Measurements from ENCODE around the gene SLC33A1.
"Not testable (repeated sequence)": the region's sequence is repeated elsewhere in the genome, so short reads cannot be mapped to it uniquely, and the experiment has no call there.

SLC33A1 gene

GRCh38 chr3:155854141-155854940 is at the start of gene SLC33A1:
Gene SLC33A1, minus strand, starts transcription at chr3:155854427. Its CDS starts 430 bp downstream, at chr3:155853997.
- DNase-seq (ENCODE audit: low read depth, low spot score) = peak; percentile 99

- no peak for DNase-seq (ENCODE audit: low read depth, low spot score)
Measured at GRCh38 chr3:155895379-155895900, 41.2 kb upstream of the SLC33A1 start.

- DNase-seq (ENCODE audit: low read depth, low spot score) = no peak
Measured at GRCh38 chr3:155891321-155891720, 37.1 kb upstream of the SLC33A1 start.

GRCh38 chr3:155890671-155891190 is 36.5 kb upstream of the SLC33A1 start:
- DNase-seq (ENCODE audit: low read depth, low spot score) = no peak

GRCh38 chr3:155889952-155890351 is 35.7 kb upstream of the SLC33A1 start:
- DNase-seq (ENCODE audit: low read depth, low spot score) = no peak

GRCh38 chr3:155889212-155889611 is 35.0 kb upstream of the SLC33A1 start:
- DNase-seq (ENCODE audit: low read depth, low spot score) = no peak

GRCh38 chr3:155886915-155887314 is 32.7 kb upstream of the SLC33A1 start:
- DNase-seq (ENCODE audit: low read depth, low spot score) = no peak

GRCh38 chr3:155886348-155886747 is 32.1 kb upstream of the SLC33A1 start:
- not testable (repeated sequence) for DNase-seq (ENCODE audit: low read depth, low spot score)

- DNase-seq (ENCODE audit: low read depth, low spot score) = no peak
Measured at GRCh38 chr3:155885292-155885691, 31.1 kb upstream of the SLC33A1 start.

- no peak for DNase-seq (ENCODE audit: low read depth, low spot score)
Measured at GRCh38 chr3:155884292-155884691, 30.1 kb upstream of the SLC33A1 start.

GRCh38 chr3:155880286-155880685 is 26.1 kb upstream of the SLC33A1 start:
- DNase-seq (ENCODE audit: low read depth, low spot score) = no peak

- DNase-seq (ENCODE audit: low read depth, low spot score) = no peak
Measured at GRCh38 chr3:155876503-155876902, 22.3 kb upstream of the SLC33A1 start.

GRCh38 chr3:155876037-155876436 is 21.8 kb upstream of the SLC33A1 start:
- DNase-seq (ENCODE audit: low read depth, low spot score) = no peak

- DNase-seq (ENCODE audit: low read depth, low spot score) = no peak
Measured at GRCh38 chr3:155872904-155873646, 18.8 kb upstream of the SLC33A1 start.

- DNase-seq (ENCODE audit: low read depth, low spot score) = no peak
Measured at GRCh38 chr3:155871746-155872158, 17.5 kb upstream of the SLC33A1 start.

- DNase-seq (ENCODE audit: low read depth, low spot score) = no peak
Measured at GRCh38 chr3:155870945-155871745, 16.9 kb upstream of the SLC33A1 start.

- DNase-seq (ENCODE audit: low read depth, low spot score) = peak; percentile 79
Measured at GRCh38 chr3:155870133-155870944, 16.1 kb upstream of the SLC33A1 start, which contains the start of gene GMPS. Gene GMPS, plus strand, starts transcription at chr3:155870650. Its CDS starts 221 bp downstream, at chr3:155870871.

GRCh38 chr3:155869691-155870090 is 15.5 kb upstream of the SLC33A1 start:
- no peak for DNase-seq (ENCODE audit: low read depth, low spot score)

GRCh38 chr3:155863072-155863784 is 9.0 kb upstream of the SLC33A1 start:
- DNase-seq (ENCODE audit: low read depth, low spot score) = no peak
